HepG2 (cell line): Measurements from ENCODE around the gene LRBA. TPM values are rescaled to one million over a fixed set of nuclear protein-coding genes. Genes with fewer than 3 reads are reported as not detected.

ENCODE experiments used
- ATAC-seq: fragments of 200-7000 bp; cut with Tn5 transposase; 3 replicates; pipeline ENCODE4 v1.9.1; 2020; ENCODE audit warnings: mild to moderate bottlenecking, moderate library complexity
- BruUV-seq: library from RNA; stranded (reverse); fragments of 400-500 nt; replicated peaks from 2 replicates; lab custom pipeline; 2021; lab: Mats Ljungman, UMichigan
- CTCF ChIA-PET: fragments of 300-600 bp; formaldehyde crosslinking; extraction: SDS; loops from one replicate; lab custom pipeline; 2021; ENCODE audit warnings: low total read pairs, inconsistent platforms, low intra/inter-chr PET ratio; lab: Yijun Ruan, JAX
- POLR2A ChIA-PET: fragments of 350-600 bp; sonication (Branson Sonifier 250); formaldehyde crosslinking; loops from one replicate; lab custom pipeline; 2020; ENCODE audit warnings: antibody characterized with exemption, inconsistent platforms; lab: Yijun Ruan, JAX
- DNase-seq: peaks from one replicate; pipeline ENCODE4 v3.0.0-alpha.2; 2015; ENCODE audit warnings: low spot score
- FAIRE-seq: peaks from 3 replicates; lab custom pipeline; 2011; peaks lifted over from hg19 to GRCh38; lab: Jason Lieb, UNC
- H2AFZ ChIP-seq: one replicate; pipeline ENCODE4 v1.6.1; 2011; ENCODE audit warnings: low read length, inconsistent platforms
- H3K27ac ChIP-seq: fragments of 300-600 bp; 3 replicates; pipeline ENCODE4 v1.8.0; 2011; ENCODE audit warnings: mixed run types, mild to moderate bottlenecking, mixed read lengths, low read length, inconsistent platforms; ENCODE audit not compliant: insufficient read depth; ENCODE audit errors: extremely low read length
- H3K27me3 ChIP-seq, 2 experiments: fragments of 200-600 bp in 1 of 2; 2 replicates in 1 of 2; 3 replicates in 1 of 2; pipeline versions ENCODE4 v1.6.0 to v1.8.0; 2011; ENCODE audit warnings: low read length in 2 of 2, mild to moderate bottlenecking in 2 of 2, moderate library complexity in 2 of 2, inconsistent platforms in 1 of 2; ENCODE audit not compliant: insufficient read depth in 2 of 2, control insufficient read depth in 1 of 2
- H3K36me3 ChIP-seq, 2 experiments: fragments of 200-600 bp in 1 of 2; replicated peaks in 1 of 2; 2 replicates in 1 of 2; 3 replicates in 1 of 2; pipeline versions ENCODE4 v1.5.1 to v1.8.0; 2011; ENCODE audit warnings: low read length in 2 of 2, inconsistent platforms in 1 of 2; ENCODE audit not compliant: insufficient read depth in 2 of 2, control insufficient read depth in 1 of 2
- H3K4me1 ChIP-seq: 2 replicates; pipeline ENCODE4 v1.5.1; 2012; ENCODE audit warnings: low read length, inconsistent platforms; ENCODE audit not compliant: insufficient read depth
- H3K4me2 ChIP-seq: 2 replicates; pipeline ENCODE4 v1.6.0; 2011; ENCODE audit warnings: low read depth, low read length, inconsistent platforms
- H3K4me3 ChIP-seq, 3 experiments: fragments of 200-600 bp in 1 of 3; sonication (generic), shearing (Covaris generic) in 1 of 3; replicated peaks in 1 of 3; 2 replicates each; pipeline ENCODE4 v1.5.1; 2011 to 2016; ENCODE audit warnings: low read length in 3 of 3, inconsistent platforms in 2 of 3, low read depth in 2 of 3, mild to moderate bottlenecking in 2 of 3, control low read depth in 1 of 3, mixed read lengths in 1 of 3; ENCODE audit not compliant: insufficient read depth in 1 of 3
- H3K79me2 ChIP-seq: one replicate; pipeline ENCODE4 v1.6.1; 2011; ENCODE audit warnings: low read length, inconsistent platforms; ENCODE audit not compliant: insufficient read depth
- H3K9ac ChIP-seq: 2 replicates; pipeline ENCODE4 v1.6.0; 2011; ENCODE audit warnings: mild to moderate bottlenecking, low read depth, low read length, inconsistent platforms; ENCODE audit not compliant: insufficient read depth
- H3K9me3 ChIP-seq: 2 replicates; pipeline ENCODE4 v1.5.1; 2012; ENCODE audit warnings: mild to moderate bottlenecking, low read length
- H4K20me1 ChIP-seq: 2 replicates; pipeline ENCODE4 v1.6.0; 2011; ENCODE audit warnings: inconsistent platforms, mild to moderate bottlenecking, low read length, moderate library complexity; ENCODE audit not compliant: insufficient read depth
- EP300 ChIP-seq, 3 experiments: sonication (generic) in 1 of 3; formaldehyde crosslinking in 1 of 3; IDR thresholded peaks; 2 replicates each; pipeline versions ENCODE4 v1.5.1 to v1.6.1; 2011 to 2020; ENCODE audit warnings: low read depth in 2 of 3, low read length in 2 of 3, borderline replicate concordance in 1 of 3, improper control_type of control experiment in 1 of 3, mild to moderate bottlenecking in 1 of 3, missing genetic modification reagents in 1 of 3, moderate library complexity in 1 of 3
- GATAD2A ChIP-seq: IDR thresholded peaks from 2 replicates; pipeline ENCODE4 v1.6.1; 2016
- HMGA1 ChIP-seq: sonication (generic); formaldehyde crosslinking; conservative IDR thresholded peaks from 2 replicates; pipeline ENCODE4 v1.4.0; 2020; ENCODE audit warnings: missing genetic modification reagents
- IRX3 ChIP-seq: sonication (generic); formaldehyde crosslinking; IDR thresholded peaks from 2 replicates; pipeline ENCODE4 v1.8.1; 2023; ENCODE audit warnings: mild to moderate bottlenecking, low read depth, missing genetic modification reagents, borderline replicate concordance
- KDM6A ChIP-seq: IDR thresholded peaks from 2 replicates; pipeline ENCODE4 v1.6.1; 2016; ENCODE audit warnings: low read depth
- MATR3 ChIP-seq: sonication (generic); formaldehyde crosslinking; IDR thresholded peaks from 2 replicates; pipeline ENCODE4 v1.4.0; 2020; ENCODE audit warnings: missing genetic modification reagents
- MIER2 ChIP-seq: IDR thresholded peaks from 2 replicates; pipeline ENCODE4 v1.6.1; 2016; ENCODE audit warnings: missing biosample characterization, missing genetic modification reagents
- MXD1 ChIP-seq: sonication (generic); formaldehyde crosslinking; IDR thresholded peaks from 2 replicates; pipeline ENCODE4 v1.4.0; 2020; ENCODE audit warnings: mild to moderate bottlenecking, missing genetic modification reagents
- MYC ChIP-seq: sonication (generic); formaldehyde crosslinking; IDR thresholded peaks from 2 replicates; pipeline ENCODE4 v1.9.0; 2021; ENCODE audit warnings: missing genetic modification reagents, borderline replicate concordance
- NCOA2 ChIP-seq: sonication (generic); formaldehyde crosslinking; IDR thresholded peaks from 2 replicates; pipeline ENCODE4 v1.8.0; 2022; ENCODE audit warnings: inconsistent platforms
- NFKB2 ChIP-seq: sonication (generic); formaldehyde crosslinking; IDR thresholded peaks from 2 replicates; pipeline ENCODE4 v1.4.0; 2020; ENCODE audit warnings: missing genetic modification reagents, borderline replicate concordance
- NR3C1 ChIP-seq: sonication (generic); formaldehyde crosslinking; IDR thresholded peaks from 2 replicates; pipeline ENCODE4 v1.4.0; 2020; ENCODE audit warnings: missing genetic modification reagents
- RBM22 ChIP-seq: fragments of 200-400 bp; formaldehyde crosslinking; optimal IDR thresholded peaks from 2 replicates; pipeline ENCODE3; 2017; ENCODE audit warnings: mild to moderate bottlenecking, low read length, moderate library complexity
- SIX4 ChIP-seq: sonication (generic); formaldehyde crosslinking; IDR thresholded peaks from 2 replicates; pipeline ENCODE4 v1.4.0; 2020; ENCODE audit warnings: missing genetic modification reagents
- THYN1 ChIP-seq: sonication (generic); formaldehyde crosslinking; IDR thresholded peaks from 2 replicates; pipeline ENCODE4 v1.8.1; 2023; ENCODE audit warnings: low read depth, mild to moderate bottlenecking, moderate library complexity, missing genetic modification reagents, borderline replicate concordance
- YEATS2 ChIP-seq: sonication (generic); formaldehyde crosslinking; IDR thresholded peaks from 2 replicates; pipeline ENCODE4 v1.4.0; 2020; ENCODE audit warnings: missing genetic modification reagents, borderline replicate concordance
- ZBTB39 ChIP-seq: sonication (generic); formaldehyde crosslinking; IDR thresholded peaks from 2 replicates; pipeline ENCODE4 v1.5.0; 2020; ENCODE audit warnings: missing genetic modification reagents
- ZBTB7B ChIP-seq: sonication (generic); formaldehyde crosslinking; IDR thresholded peaks from 2 replicates; pipeline ENCODE4 v1.4.0; 2020; ENCODE audit warnings: missing genetic modification reagents
- ZNF12 ChIP-seq: sonication (generic); formaldehyde crosslinking; IDR thresholded peaks from 2 replicates; pipeline ENCODE4 v1.5.0; 2020; ENCODE audit warnings: missing genetic modification reagents
- ZNF292 ChIP-seq: sonication (generic); formaldehyde crosslinking; IDR thresholded peaks from 2 replicates; pipeline ENCODE4 v1.8.1; 2022; ENCODE audit warnings: mild to moderate bottlenecking, low read depth, missing genetic modification reagents, borderline replicate concordance
- ZNF296 ChIP-seq: sonication (generic); formaldehyde crosslinking; conservative IDR thresholded peaks from 2 replicates; pipeline ENCODE4 v1.5.0; 2020; ENCODE audit warnings: mild to moderate bottlenecking, missing genetic modification reagents
- ZNF414 ChIP-seq: sonication (generic); formaldehyde crosslinking; IDR thresholded peaks from 2 replicates; pipeline ENCODE4 v1.5.0; 2020; ENCODE audit warnings: missing genetic modification reagents
- ZSCAN25 ChIP-seq: sonication (generic); formaldehyde crosslinking; IDR thresholded peaks from 2 replicates; pipeline ENCODE4 v1.8.0; 2022; ENCODE audit warnings: mild to moderate bottlenecking, missing genetic modification reagents
- WGBS: methylation state at CpG from one replicate; pipeline ENCODE4 v1.1.6; 2017; ENCODE audit warnings: low lambda C conversion rate; 5-methylcytosine and 5-hydroxymethylcytosine counted together
- in situ Hi-C: cut with HindIII; loops from 2 replicates; pipeline ENCODE4 v1.10.0; 2017; ENCODE audit warnings: low pct_unique_long_range_greater_than_20kb; ENCODE audit not compliant: extremely low pct_ligation_motif_present
- intact Hi-C: fragments of 100-400 bp; cut with micrococcal nuclease; formaldehyde crosslinking; loops from one replicate; pipeline ENCODE4 v1.10.0; 2022; ENCODE audit not compliant: unreplicated experiment
- polyA plus RNA-seq, 8 experiments: library from polyadenylated mRNA; depleted of rRNA in 3 of 8; stranded (reverse) in 7 of 8; unstranded in 1 of 8; fragments of >200 nt; fragmentation: Illumina TruSeq in 4 of 8; extraction: Trizol in 4 of 8; gene quantifications; 2 replicates each; pipeline versions ENCODE4 v1.2.1 to v1.2.3, GENCODE V29; 2011 to 2016; ENCODE audit warnings: low read depth in 4 of 8, missing spikeins in 1 of 8, mixed read lengths in 1 of 8; ENCODE audit not compliant: insufficient read depth in 1 of 8
- total RNA-seq, 5 experiments: library from RNA; depleted of rRNA; stranded (reverse); fragments of >200 nt; fragmentation: Illumina TruSeq; extraction: Trizol; gene quantifications; 2 replicates each; pipeline ENCODE4 v1.2.3, GENCODE V29; 2016; ENCODE audit warnings: low read depth in 1 of 5

The LRBA gene
- total and polyA plus RNA-seq, 2 of the 13 experiments (the other 11 are each of a cell fraction or from before 2014, with no cell fraction given): 21.0 to 37.2 TPM

GRCh38 chr4:150280081-150280895 is 734.8 kb downstream of the LRBA start (continued):
- TF ChIP-seq ZNF414 (CRISPR knock-in tag) (no peak), NCOA2 (CRISPR knock-in tag) (no peak), GATAD2A (no peak), MATR3 (no peak), KDM6A (CRISPR knock-in tag) (no peak), RBM22 (no peak), ZNF12 (CRISPR knock-in tag) (no peak), ZBTB7B (no peak)

- WGBS: 100% methylated on average over 2 of the region's 2 CpGs
- Histone ChIP-seq H3K9ac (no peak overlapping the region), H3K27me3 (no peaks in the 10 kb centered on the region), H3K9me3 (no peaks in the 10 kb centered on the region), H3K4me1 (no peaks in the 10 kb centered on the region), H3K27ac (no peak overlapping the region), H3K4me3 (no peak overlapping the region), H2AFZ (no peak overlapping the region), H3K4me2 (no peak overlapping the region), H3K79me2 (no peaks in the 10 kb centered on the region), H3K36me3 (peaks cover 1 to 5% of the 10 kb centered on the region in 2 experiments; a peak in 1 of 5 replicates), H4K20me1 (no peaks in the 10 kb centered on the region)
- ChIA-PET CTCF (no interaction called here), POLR2A (no interaction called here)
- DNase-seq (no peak), FAIRE-seq (no peak), ATAC-seq (no peak)
- in situ Hi-C loops: no loop called here
- no TSS peak for BruUV-seq
- intact Hi-C loops: no loop called here
- no peak for TF ChIP-seq MYC
- no peak for TF ChIP-seq YEATS2 (CRISPR knock-in tag)
- TF ChIP-seq ZNF292: no peak
- TF ChIP-seq IRX3 (CRISPR knock-in tag): no peak
- TF ChIP-seq ZBTB39 (CRISPR knock-in tag): no peak
- no peak for TF ChIP-seq ZSCAN25 (CRISPR knock-in tag)
- no peak for TF ChIP-seq NFKB2 (CRISPR knock-in tag)
- no peak for TF ChIP-seq HMGA1
- TF ChIP-seq NR3C1 (CRISPR knock-in tag): no peak
- no peak for TF ChIP-seq MXD1 (CRISPR knock-in tag)
- TF ChIP-seq THYN1 (CRISPR knock-in tag): no peak
- TF ChIP-seq MIER2 (CRISPR knock-in tag): no peak
- no peak for TF ChIP-seq EP300 (IDR thresholded peaks at IDR 0.05; ENCODE audit: low read depth in 2 of 2, low read length in 2 of 2)
- TF ChIP-seq EP300 (CRISPR knock-in tag; IDR thresholded peaks at IDR 0.05; ENCODE audit: borderline replicate concordance): no peak
- no peak for TF ChIP-seq ZNF296 (CRISPR knock-in tag)
- no peak for TF ChIP-seq SIX4
These were observed 736.9 kb downstream of the LRBA start for GRCh38 chr4:150278206-150278605.
